ENCODE results near the gene CCM2L. TPM values are rescaled to one million over a fixed set of nuclear protein-coding genes. Genes with fewer than 3 reads are reported as not detected.

The CCM2L gene
- polyA plus RNA-seq, 3 donors = not detected

DNA sequence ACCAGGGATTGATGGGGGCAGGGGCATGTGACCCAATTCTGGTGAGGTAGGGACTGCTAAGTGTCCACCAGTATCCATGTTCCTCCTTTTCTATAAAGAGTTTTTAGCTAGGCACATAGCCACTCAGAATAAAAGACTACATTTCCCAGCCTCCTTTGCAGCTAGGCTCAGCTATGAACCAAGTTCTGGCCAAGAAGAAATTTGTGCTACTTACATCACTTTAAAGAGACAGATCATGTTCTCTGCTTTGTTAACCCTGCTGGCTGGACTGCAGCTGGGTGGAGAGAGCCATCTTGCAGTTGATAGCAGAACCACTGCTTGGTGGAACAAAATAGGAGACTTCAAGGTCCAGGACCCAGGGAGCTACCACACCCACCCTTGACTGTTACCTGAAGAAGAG lies 5.3 kb upstream of the CCM2L start:
- Mint-ChIP-seq H3K9me3 (no peaks in the 10 kb centered on the region), H3K36me3 (no peaks in the 10 kb centered on the region), H3K27me3 (ENCODE audit: low read depth in 3 of 3) (peaks cover 1 to 8% (median 6%) of the 10 kb centered on the region in 3 donors), H3K4me1 (peaks cover 9% of the 10 kb centered on the region), H3K27ac (no peak overlapping the region), H3K4me3 (no peak overlapping the region)
- TF ChIP-seq, protein P1, sequence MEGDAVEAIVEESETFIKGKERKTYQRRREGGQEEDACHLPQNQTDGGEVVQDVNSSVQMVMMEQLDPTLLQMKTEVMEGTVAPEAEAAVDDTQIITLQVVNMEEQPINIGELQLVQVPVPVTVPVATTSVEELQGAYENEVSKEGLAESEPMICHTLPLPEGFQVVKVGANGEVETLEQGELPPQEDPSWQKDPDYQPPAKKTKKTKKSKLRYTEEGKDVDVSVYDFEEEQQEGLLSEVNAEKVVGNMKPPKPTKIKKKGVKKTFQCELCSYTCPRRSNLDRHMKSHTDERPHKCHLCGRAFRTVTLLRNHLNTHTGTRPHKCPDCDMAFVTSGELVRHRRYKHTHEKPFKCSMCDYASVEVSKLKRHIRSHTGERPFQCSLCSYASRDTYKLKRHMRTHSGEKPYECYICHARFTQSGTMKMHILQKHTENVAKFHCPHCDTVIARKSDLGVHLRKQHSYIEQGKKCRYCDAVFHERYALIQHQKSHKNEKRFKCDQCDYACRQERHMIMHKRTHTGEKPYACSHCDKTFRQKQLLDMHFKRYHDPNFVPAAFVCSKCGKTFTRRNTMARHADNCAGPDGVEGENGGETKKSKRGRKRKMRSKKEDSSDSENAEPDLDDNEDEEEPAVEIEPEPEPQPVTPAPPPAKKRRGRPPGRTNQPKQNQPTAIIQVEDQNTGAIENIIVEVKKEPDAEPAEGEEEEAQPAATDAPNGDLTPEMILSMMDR (IDR thresholded peaks at IDR 0.05) = no peak
- no peak overlapping the region for H3K27ac ChIP-seq (ENCODE audit: low read depth in 1 of 2, low read length in 2 of 2)
- peaks cover 6 to 8% of the 10 kb centered on the region in 2 donors for H3K4me1 ChIP-seq (ENCODE audit: control insufficient read depth in 1 of 2, insufficient read depth in 2 of 2, low read length in 2 of 2)
- no peak overlapping the region for H2AFZ ChIP-seq (ENCODE audit: insufficient read depth, low read depth, low read length, poor library complexity, severe bottlenecking)
- no peak for DNase-seq
- H3K27me3 ChIP-seq (ENCODE audit: control insufficient read depth in 2 of 2, insufficient read depth in 2 of 2, low read length in 2 of 2) = no peaks in the 10 kb centered on the region
- no peaks in the 10 kb centered on the region for H3K9me3 ChIP-seq (replicated peaks in 1 of 2; ENCODE audit: control insufficient read depth in 1 of 2, insufficient read depth in 1 of 2, low read length in 2 of 2)
- H3K79me2 ChIP-seq (ENCODE audit: insufficient read depth, low read length) = no peaks in the 10 kb centered on the region
- intact Hi-C loops (cut with micrococcal nuclease) = no loop called here
- no peak overlapping the region for H3K4me2 ChIP-seq (replicated peaks; ENCODE audit: extremely low read depth, low read length, poor library complexity, severe bottlenecking)
- H3K9ac ChIP-seq (ENCODE audit: insufficient read depth, low read length, poor library complexity, severe bottlenecking) = no peak overlapping the region
- H4K20me1 ChIP-seq (ENCODE audit: insufficient read depth, low read length) = no peaks in the 10 kb centered on the region
- no peak overlapping the region for H3K4me3 ChIP-seq (replicated peaks in 1 of 3; ENCODE audit: low read depth in 2 of 3, low read length in 3 of 3)
- H3K36me3 ChIP-seq (replicated peaks in 1 of 2; ENCODE audit: control insufficient read depth in 1 of 2, insufficient read depth in 2 of 2, low read length in 2 of 2) = no peaks in the 10 kb centered on the region

DNA sequence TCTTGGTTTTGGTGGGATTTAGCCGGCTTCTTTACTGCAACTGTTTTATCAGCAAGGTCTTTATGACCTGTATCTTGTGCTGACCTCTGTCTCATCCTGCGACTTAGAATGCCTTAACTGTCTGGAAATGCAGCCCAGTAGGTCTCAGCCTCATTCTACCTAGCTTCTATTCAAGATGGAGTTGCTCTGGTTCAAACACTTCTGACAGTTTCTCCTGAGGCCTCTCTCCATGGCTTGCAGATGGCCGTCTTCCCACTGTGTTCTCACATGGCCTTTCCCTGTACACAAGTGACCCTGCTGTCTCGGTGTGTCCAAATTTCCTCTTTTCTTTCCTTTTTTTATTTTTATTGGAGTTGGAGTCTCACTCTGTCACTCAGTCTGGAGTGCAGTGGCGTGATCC lies 4.2 kb upstream of the CCM2L start:
- no peak overlapping the region for H3K4me3 ChIP-seq (replicated peaks in 1 of 3; ENCODE audit: low read depth in 2 of 3, low read length in 3 of 3)
- WGBS (ENCODE audit: insufficient coverage) = 89% methylated on average over 3 of the region's 5 CpGs
- no peak overlapping the region for H3K4me3 Mint-ChIP-seq
- H3K9me3 ChIP-seq (replicated peaks in 1 of 2; ENCODE audit: control insufficient read depth in 1 of 2, insufficient read depth in 1 of 2, low read length in 2 of 2) = no peaks in the 10 kb centered on the region
- DNase-seq = no peak
- H3K36me3 ChIP-seq (replicated peaks in 1 of 2; ENCODE audit: control insufficient read depth in 1 of 2, insufficient read depth in 2 of 2, low read length in 2 of 2) = no peaks in the 10 kb centered on the region
- H3K9ac ChIP-seq (ENCODE audit: insufficient read depth, low read length, poor library complexity, severe bottlenecking) = no peak overlapping the region
- H3K4me2 ChIP-seq (replicated peaks; ENCODE audit: extremely low read depth, low read length, poor library complexity, severe bottlenecking) = no peak overlapping the region
- H3K4me1 ChIP-seq (ENCODE audit: control insufficient read depth in 1 of 2, insufficient read depth in 2 of 2, low read length in 2 of 2) = peaks cover 6 to 8% of the 10 kb centered on the region in 2 donors
- H3K4me1 Mint-ChIP-seq = peaks cover 9% of the 10 kb centered on the region
- no peak overlapping the region for H2AFZ ChIP-seq (ENCODE audit: insufficient read depth, low read depth, low read length, poor library complexity, severe bottlenecking)
- no peak overlapping the region for H3K27ac ChIP-seq (ENCODE audit: low read depth in 1 of 2, low read length in 2 of 2)
- no peaks in the 10 kb centered on the region for H3K36me3 Mint-ChIP-seq
- H3K9me3 Mint-ChIP-seq = no peaks in the 10 kb centered on the region
- no peaks in the 10 kb centered on the region for H3K79me2 ChIP-seq (ENCODE audit: insufficient read depth, low read length)
- peak overlapping the region in 1 of 7 donors; percentile 84 for H3K27ac Mint-ChIP-seq
- intact Hi-C loops (cut with micrococcal nuclease) = no loop called here
- TF ChIP-seq, protein P1 (IDR thresholded peaks at IDR 0.05) = no peak
- H4K20me1 ChIP-seq (ENCODE audit: insufficient read depth, low read length) = no peaks in the 10 kb centered on the region
- peaks cover 1 to 11% (median 6%) of the 10 kb centered on the region in 3 donors for H3K27me3 Mint-ChIP-seq (ENCODE audit: low read depth in 3 of 3)
- H3K27me3 ChIP-seq (ENCODE audit: control insufficient read depth in 2 of 2, insufficient read depth in 2 of 2, low read length in 2 of 2) = no peaks in the 10 kb centered on the region

Measured in CD14-positive monocyte (primary cell).